HUES6 (cell line): ENCODE data around the gene DIS3L2.

Source experiments
- H3K27ac ChIP-seq: 2 replicates; pipeline ENCODE4 v1.7.0; 2013; ENCODE audit warnings: low read depth, mild to moderate bottlenecking, low read length, inconsistent platforms
- H3K27me3 ChIP-seq: 2 replicates; pipeline ENCODE4 v1.6.1; 2013; ENCODE audit warnings: low read length; ENCODE audit not compliant: control insufficient read depth, insufficient read depth
- H3K36me3 ChIP-seq: 2 replicates; pipeline ENCODE4 v1.6.1; 2013; ENCODE audit warnings: low read length; ENCODE audit not compliant: control insufficient read depth, insufficient read depth
- H3K4me1 ChIP-seq: 2 replicates; pipeline ENCODE4 v1.6.1; 2013; ENCODE audit warnings: low read length; ENCODE audit not compliant: control insufficient read depth, insufficient read depth
- H3K4me3 ChIP-seq: 2 replicates; pipeline ENCODE4 v1.5.1; 2013; ENCODE audit warnings: low read depth, low read length
- H3K9ac ChIP-seq: one replicate; pipeline ENCODE4 v1.6.1; 2013; ENCODE audit warnings: mild to moderate bottlenecking, low read length
- H3K9me3 ChIP-seq: 2 replicates; pipeline ENCODE4 v1.6.1; 2013; ENCODE audit warnings: low read depth, low read length; ENCODE audit not compliant: control insufficient read depth, insufficient read depth

Gene DIS3L2

DNA sequence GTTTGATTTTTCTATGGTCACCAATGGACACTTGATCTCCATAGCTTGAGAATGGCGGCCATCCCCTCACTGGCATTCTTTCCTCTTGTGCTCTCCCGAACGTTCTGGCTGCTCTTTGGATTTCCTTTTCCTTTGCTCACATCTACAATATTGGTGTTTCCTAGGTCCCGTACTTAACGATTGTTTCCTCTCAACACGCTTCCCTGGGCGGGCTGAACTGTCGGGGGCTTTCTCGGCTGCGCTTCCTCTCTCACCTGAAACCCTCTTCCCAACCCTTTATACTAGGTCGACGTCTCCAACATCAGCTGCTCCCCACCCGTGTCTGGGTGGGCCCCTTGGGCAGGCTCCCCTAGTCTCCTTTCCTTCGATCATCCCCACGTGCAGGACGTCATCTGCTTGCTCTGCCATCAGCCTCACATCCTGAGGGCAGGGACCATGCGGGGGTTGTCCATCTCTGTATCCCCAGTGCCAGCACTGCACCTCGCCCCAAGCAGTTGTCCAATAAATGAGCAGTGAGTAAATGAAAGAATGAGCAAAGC, 634 bp upstream of the DIS3L2 start:
- Histone ChIP-seq H3K27ac (peak overlapping the region; percentile 86; the same call in 1 of the 2 replicates), H3K36me3 (no peaks in the 10 kb centered on the region), H3K4me3 (peak overlapping the region; percentile 99), H3K4me1 (0 out of 2 replicates have a peak, but pooled peaks cover 6% of the 10 kb centered on the region), H3K9me3 (peaks cover 3% of the 10 kb centered on the region; the same call in 1 of the 2 replicates), H3K9ac (peak overlapping the region; percentile 92), H3K27me3 (no peaks in the 10 kb centered on the region)

- 0 out of 2 replicates have a peak, but pooled peaks cover 6% of the 10 kb centered on the region for H3K4me1 ChIP-seq
Measured at GRCh38 chr2:231965102-231965501, 3.6 kb downstream of the DIS3L2 start.

GRCh38 chr2:231966886-231967285, 5.4 kb downstream of the DIS3L2 start:
- Histone ChIP-seq H3K27me3 (no peaks in the 10 kb centered on the region), H3K4me1 (no peaks in the 10 kb centered on the region), H3K9me3 (peaks cover 11% of the 10 kb centered on the region), H3K27ac (no peak overlapping the region), H3K4me3 (no peak overlapping the region), H3K36me3 (no peaks in the 10 kb centered on the region), H3K9ac (no peak overlapping the region)

More at GRCh38 chr2:231965102-231965501, 3.6 kb downstream of the DIS3L2 start:
- no peaks in the 10 kb centered on the region for H3K36me3 ChIP-seq
- no peak overlapping the region for H3K9ac ChIP-seq
- no peaks in the 10 kb centered on the region for H3K27me3 ChIP-seq
- H3K4me3 ChIP-seq: no peak overlapping the region
- H3K27ac ChIP-seq: no peak overlapping the region
- H3K9me3 ChIP-seq: peaks cover 11% of the 10 kb centered on the region

DNA sequence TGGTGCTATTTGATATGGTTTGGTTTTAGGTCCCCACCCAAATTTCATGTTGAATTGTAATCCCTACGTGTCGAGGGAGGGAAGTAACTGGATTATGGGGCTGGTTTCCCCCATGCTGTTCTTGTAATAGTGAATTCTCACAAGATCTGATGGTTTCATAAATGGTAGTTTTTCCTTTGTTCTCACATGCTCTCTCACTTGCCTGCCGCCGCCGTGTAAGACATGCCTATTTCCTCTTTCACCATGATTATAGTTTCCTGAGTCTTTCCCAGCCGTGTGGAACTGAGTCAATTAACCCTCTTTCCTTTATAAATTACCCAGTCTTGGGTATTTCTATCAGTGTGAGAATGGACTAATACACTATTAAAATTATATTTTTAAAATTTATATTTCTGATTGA, 7.3 kb downstream of the DIS3L2 start:
- Histone ChIP-seq H3K27ac (no peak overlapping the region), H3K9me3 (peaks cover 8% of the 10 kb centered on the region), H3K36me3 (no peaks in the 10 kb centered on the region), H3K9ac (no peak overlapping the region), H3K27me3 (no peaks in the 10 kb centered on the region), H3K4me1 (no peaks in the 10 kb centered on the region), H3K4me3 (no peak overlapping the region)

- Histone ChIP-seq H3K4me3 (no peak overlapping the region), H3K4me1 (no peaks in the 10 kb centered on the region), H3K9ac (no peak overlapping the region), H3K27me3 (no peaks in the 10 kb centered on the region), H3K36me3 (no peaks in the 10 kb centered on the region), H3K9me3 (peaks cover 8% of the 10 kb centered on the region), H3K27ac (no peak overlapping the region)
Measured at GRCh38 chr2:231970461-231970860, 8.9 kb downstream of the DIS3L2 start.

GRCh38 chr2:231975001-231975400, 13.5 kb downstream of the DIS3L2 start:
- no peak overlapping the region for H3K4me3 ChIP-seq
- H3K9ac ChIP-seq: no peak overlapping the region
- H3K36me3 ChIP-seq: no peaks in the 10 kb centered on the region
- no peaks in the 10 kb centered on the region for H3K4me1 ChIP-seq
- H3K27me3 ChIP-seq: no peaks in the 10 kb centered on the region
- no peaks in the 10 kb centered on the region for H3K9me3 ChIP-seq
- no peak overlapping the region for H3K27ac ChIP-seq

GRCh38 chr2:231977430-231977829, 15.9 kb downstream of the DIS3L2 start:
- no peaks in the 10 kb centered on the region for H3K36me3 ChIP-seq
- H3K4me3 ChIP-seq: no peak overlapping the region
- H3K9me3 ChIP-seq: no peaks in the 10 kb centered on the region

GRCh38 chr2:231984992-231985391, 23.5 kb downstream of the DIS3L2 start:
- H3K27me3 ChIP-seq: no peaks in the 10 kb centered on the region
- no peak overlapping the region for H3K9ac ChIP-seq
- peaks cover 17% of the 10 kb centered on the region for H3K4me1 ChIP-seq
- no peak overlapping the region for H3K4me3 ChIP-seq
- no peaks in the 10 kb centered on the region for H3K9me3 ChIP-seq
- no peak overlapping the region for H3K27ac ChIP-seq
- H3K36me3 ChIP-seq: no peaks in the 10 kb centered on the region

More at GRCh38 chr2:231977430-231977829, 15.9 kb downstream of the DIS3L2 start:
- H3K27me3 ChIP-seq: no peaks in the 10 kb centered on the region
- H3K4me1 ChIP-seq: no peaks in the 10 kb centered on the region
- no peak overlapping the region for H3K27ac ChIP-seq
- H3K9ac ChIP-seq: no peak overlapping the region

DNA sequence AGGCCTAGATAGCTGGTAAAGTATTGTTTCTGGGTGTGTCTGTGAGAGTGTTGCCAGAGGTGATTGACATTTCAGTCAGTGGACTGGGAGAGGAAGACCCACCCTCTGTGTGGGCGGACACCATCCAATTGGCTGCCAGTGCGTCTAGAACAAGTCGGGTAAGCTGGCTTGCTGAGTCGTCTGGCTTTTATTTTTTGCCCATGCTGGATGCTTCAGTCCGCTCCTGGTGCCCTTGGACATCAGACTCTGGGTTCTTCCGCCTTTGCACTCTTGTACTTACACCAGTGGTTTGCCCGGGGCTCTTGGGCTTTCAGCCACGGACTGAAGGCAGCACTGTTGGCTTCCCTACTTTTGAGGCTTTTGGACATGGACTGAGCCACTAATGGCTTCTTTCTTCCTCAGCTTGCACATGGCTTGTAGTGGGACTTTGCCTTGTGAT, 24.3 kb downstream of the DIS3L2 start:
- Histone ChIP-seq H3K4me3 (no peak overlapping the region), H3K27ac (no peak overlapping the region), H3K36me3 (no peaks in the 10 kb centered on the region), H3K27me3 (no peaks in the 10 kb centered on the region), H3K9ac (no peak overlapping the region), H3K9me3 (no peaks in the 10 kb centered on the region), H3K4me1 (peaks cover 25% of the 10 kb centered on the region)

- Histone ChIP-seq H3K9ac (no peak overlapping the region), H3K9me3 (no peaks in the 10 kb centered on the region), H3K36me3 (no peaks in the 10 kb centered on the region), H3K27me3 (no peaks in the 10 kb centered on the region), H3K27ac (no peak overlapping the region), H3K4me1 (peaks cover 32% of the 10 kb centered on the region), H3K4me3 (no peak overlapping the region)
Measured at GRCh38 chr2:231987124-231987727, 25.7 kb downstream of the DIS3L2 start.

GRCh38 chr2:231988179-231988866, 26.8 kb downstream of the DIS3L2 start:
- no peaks in the 10 kb centered on the region for H3K9me3 ChIP-seq
- H3K27ac ChIP-seq: no peak overlapping the region
- no peaks in the 10 kb centered on the region for H3K27me3 ChIP-seq
- H3K36me3 ChIP-seq: no peaks in the 10 kb centered on the region
- no peak overlapping the region for H3K9ac ChIP-seq
- peaks cover 32% of the 10 kb centered on the region for H3K4me1 ChIP-seq
- H3K4me3 ChIP-seq: no peak overlapping the region
